GM12878 (cell line): Measurements from ENCODE around the gene CAB39. TPM values are rescaled to one million over a fixed set of nuclear protein-coding genes. Genes with fewer than 3 reads are reported as not detected.

Experiments
- ATAC-seq: fragments of 200-7000 bp; cut with Tn5 transposase; 3 replicates; pipeline ENCODE4 v1.9.1; 2020; ENCODE audit warnings: mild to moderate bottlenecking, moderate library complexity
- BruUV-seq: library from RNA; stranded (reverse); fragments of 400-500 nt; replicated peaks from 2 replicates; lab custom pipeline; 2021; lab: Mats Ljungman, UMichigan
- CTCF ChIA-PET: fragments of 300-600 bp; sonication (Branson Sonifier 250); formaldehyde crosslinking; extraction: SDS; loops from one replicate; lab custom pipeline; 2021; ENCODE audit warnings: inconsistent platforms; lab: Yijun Ruan, JAX
- POLR2A ChIA-PET: fragments of 350-600 bp; formaldehyde crosslinking; extraction: SDS; loops from one replicate; lab custom pipeline; 2021; ENCODE audit warnings: inconsistent platforms; lab: Charles Lee
- RAD21 ChIA-PET: fragments of 300-600 bp; sonication (Branson Sonifier 250); formaldehyde crosslinking; loops from one replicate; lab custom pipeline; 2023; ENCODE audit warnings: antibody characterized with exemption; ENCODE audit not compliant: unreplicated experiment; lab: Charles Lee
- SMC1A ChIA-PET: fragments of 300-600 bp; sonication (Branson Sonifier 250); formaldehyde crosslinking; loops from one replicate; lab custom pipeline; 2023; ENCODE audit not compliant: unreplicated experiment, uncharacterized antibody; lab: Charles Lee
- DNase-seq: peaks from one replicate; pipeline ENCODE4 v3.0.0-alpha.2; 2011; ENCODE audit warnings: low read depth, low spot score
- FAIRE-seq: peaks from 3 replicates; lab custom pipeline; 2011; peaks lifted over from hg19 to GRCh38; lab: Jason Lieb, UNC
- H2AFZ ChIP-seq: 2 replicates; pipeline ENCODE4 v1.6.0; 2011; ENCODE audit warnings: low read depth, low read length, control low read depth; ENCODE audit not compliant: control insufficient read depth
- H3K27ac ChIP-seq: 2 replicates; pipeline ENCODE4 v1.5.1; 2011; ENCODE audit warnings: control low read depth; ENCODE audit not compliant: control insufficient read depth, insufficient read depth
- H3K27me3 ChIP-seq, 2 experiments: replicated peaks in 1 of 2; 2 replicates each; pipeline versions ENCODE4 v1.6.0 to v1.6.1; 2011; ENCODE audit warnings: low read length in 1 of 2; ENCODE audit not compliant: control insufficient read depth in 2 of 2, insufficient read depth in 2 of 2
- H3K36me3 ChIP-seq, 2 experiments: 2 replicates each; pipeline ENCODE4 v1.5.1; 2011; ENCODE audit warnings: low read length in 1 of 2; ENCODE audit not compliant: control insufficient read depth in 2 of 2, insufficient read depth in 2 of 2
- H3K4me1 ChIP-seq: 2 replicates; pipeline ENCODE4 v1.6.1; 2011; ENCODE audit warnings: mild to moderate bottlenecking, low read length, moderate library complexity, mixed read lengths; ENCODE audit not compliant: control insufficient read depth, insufficient read depth
- H3K4me2 ChIP-seq: 2 replicates; pipeline ENCODE4 v1.6.0; 2011; ENCODE audit warnings: control low read depth; ENCODE audit not compliant: control insufficient read depth, insufficient read depth
- H3K4me3 ChIP-seq: fragments of 200-600 bp; sonication (generic); 2 replicates; pipeline ENCODE4 v1.5.1; 2016
- H3K79me2 ChIP-seq: 2 replicates; pipeline ENCODE4 v1.6.0; 2011; ENCODE audit warnings: low read length; ENCODE audit not compliant: control insufficient read depth, insufficient read depth
- H3K9ac ChIP-seq: 2 replicates; pipeline ENCODE4 v1.8.0; 2011; ENCODE audit warnings: low read length, control low read depth, mixed read lengths; ENCODE audit not compliant: control insufficient read depth, insufficient read depth
- H3K9me3 ChIP-seq: replicated peaks from 3 replicates; pipeline ENCODE4 v1.5.1; 2011; ENCODE audit warnings: mild to moderate bottlenecking, low read length; ENCODE audit not compliant: control insufficient read depth, insufficient read depth
- H4K20me1 ChIP-seq: 2 replicates; pipeline ENCODE4 v1.6.0; 2011; ENCODE audit not compliant: control insufficient read depth, insufficient read depth
- GABPA ChIP-seq: IDR thresholded peaks from 2 replicates; pipeline ENCODE4 v1.6.1; 2014; ENCODE audit warnings: antibody characterized with exemption, low read depth, mild to moderate bottlenecking, inconsistent platforms
- RAD21 ChIP-seq: IDR thresholded peaks from 2 replicates; pipeline ENCODE4 v1.6.1; 2011; ENCODE audit warnings: mild to moderate bottlenecking, low read depth, low read length, moderate library complexity; ENCODE audit not compliant: insufficient read depth
- WGBS: methylation state at CpG from one replicate; pipeline ENCODE4 v1.1.6; 2016; ENCODE audit warnings: low lambda C conversion rate; ENCODE audit not compliant: insufficient replicate concordance, insufficient coverage; ENCODE audit errors: missing lambda C conversion rate; 5-methylcytosine and 5-hydroxymethylcytosine counted together
- in situ Hi-C: fragments of 300-500 bp; cut with MboI; formaldehyde crosslinking; loops from 9 replicates; pipeline ENCODE4 v1.14.3; 2018; ENCODE audit warnings: mixed read lengths
- intact Hi-C: fragments of 100-400 bp; cut with micrococcal nuclease; formaldehyde crosslinking; loops from one replicate; pipeline ENCODE4 v1.14.2; 2022; ENCODE audit not compliant: unreplicated experiment
- polyA plus RNA-seq, 11 experiments: library from polyadenylated mRNA; depleted of rRNA in 4 of 11; unstranded in 6 of 11; stranded (reverse) in 5 of 11; fragments of >200 nt; fragmentation: Nextera tagmentation in 4 of 11; fragmentation: Illumina TruSeq in 1 of 11; extraction: Ambion mirVana in 4 of 11; extraction: Trizol in 1 of 11; gene quantifications; 1 replicate in 1 of 11; 2 replicates in 10 of 11; pipeline versions ENCODE4 v1.2.1 to v1.2.3, GENCODE V29; 2011 to 2016; ENCODE audit warnings: inconsistent platforms in 2 of 11, missing spikeins in 2 of 11, low read depth in 1 of 11
- total RNA-seq, 4 experiments: library from RNA; depleted of rRNA in 3 of 4; stranded (reverse); fragments of >200 nt in 3 of 4; fragmentation: Illumina TruSeq in 1 of 4; extraction: Trizol in 1 of 4; gene quantifications; 2 replicates each; pipeline versions ENCODE4 v1.2.1 to v1.2.3, GENCODE V29; 2013 to 2021
- TF ChIP-seq, protein P1 (sequence below): IDR thresholded peaks from 2 replicates; pipeline ENCODE4 v1.6.1; 2012; ENCODE audit warnings: mild to moderate bottlenecking, low read depth, low read length

The CAB39 gene
- total and polyA plus RNA-seq, 10 of the 15 experiments (the other 5 are each of a cell fraction or from before 2014, with no cell fraction given): 13.3 to 129 (median 62.9) TPM

DNA sequence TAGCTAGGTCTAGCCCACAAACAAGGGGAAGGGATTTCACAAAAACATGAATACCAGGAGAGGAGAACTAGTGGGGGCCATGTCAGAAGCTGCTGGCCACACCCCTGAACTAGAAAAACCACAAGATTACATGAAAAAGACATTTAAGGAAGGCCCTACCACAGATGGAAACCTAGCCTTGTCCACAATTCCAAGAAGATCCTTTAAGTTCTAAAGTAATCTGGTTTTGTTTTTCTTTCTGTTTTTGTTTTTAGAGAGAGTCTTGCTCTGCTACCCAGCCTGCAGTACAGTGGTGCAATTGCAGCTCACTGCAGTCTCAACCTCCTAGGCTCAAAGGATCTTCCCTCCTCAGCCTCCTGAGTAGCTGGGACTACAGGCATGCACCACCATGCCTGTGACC is 34.2 kb upstream of the CAB39 start (continued):
- TF ChIP-seq, protein P1, sequence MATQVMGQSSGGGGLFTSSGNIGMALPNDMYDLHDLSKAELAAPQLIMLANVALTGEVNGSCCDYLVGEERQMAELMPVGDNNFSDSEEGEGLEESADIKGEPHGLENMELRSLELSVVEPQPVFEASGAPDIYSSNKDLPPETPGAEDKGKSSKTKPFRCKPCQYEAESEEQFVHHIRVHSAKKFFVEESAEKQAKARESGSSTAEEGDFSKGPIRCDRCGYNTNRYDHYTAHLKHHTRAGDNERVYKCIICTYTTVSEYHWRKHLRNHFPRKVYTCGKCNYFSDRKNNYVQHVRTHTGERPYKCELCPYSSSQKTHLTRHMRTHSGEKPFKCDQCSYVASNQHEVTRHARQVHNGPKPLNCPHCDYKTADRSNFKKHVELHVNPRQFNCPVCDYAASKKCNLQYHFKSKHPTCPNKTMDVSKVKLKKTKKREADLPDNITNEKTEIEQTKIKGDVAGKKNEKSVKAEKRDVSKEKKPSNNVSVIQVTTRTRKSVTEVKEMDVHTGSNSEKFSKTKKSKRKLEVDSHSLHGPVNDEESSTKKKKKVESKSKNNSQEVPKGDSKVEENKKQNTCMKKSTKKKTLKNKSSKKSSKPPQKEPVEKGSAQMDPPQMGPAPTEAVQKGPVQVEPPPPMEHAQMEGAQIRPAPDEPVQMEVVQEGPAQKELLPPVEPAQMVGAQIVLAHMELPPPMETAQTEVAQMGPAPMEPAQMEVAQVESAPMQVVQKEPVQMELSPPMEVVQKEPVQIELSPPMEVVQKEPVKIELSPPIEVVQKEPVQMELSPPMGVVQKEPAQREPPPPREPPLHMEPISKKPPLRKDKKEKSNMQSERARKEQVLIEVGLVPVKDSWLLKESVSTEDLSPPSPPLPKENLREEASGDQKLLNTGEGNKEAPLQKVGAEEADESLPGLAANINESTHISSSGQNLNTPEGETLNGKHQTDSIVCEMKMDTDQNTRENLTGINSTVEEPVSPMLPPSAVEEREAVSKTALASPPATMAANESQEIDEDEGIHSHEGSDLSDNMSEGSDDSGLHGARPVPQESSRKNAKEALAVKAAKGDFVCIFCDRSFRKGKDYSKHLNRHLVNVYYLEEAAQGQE: no peak

DNA sequence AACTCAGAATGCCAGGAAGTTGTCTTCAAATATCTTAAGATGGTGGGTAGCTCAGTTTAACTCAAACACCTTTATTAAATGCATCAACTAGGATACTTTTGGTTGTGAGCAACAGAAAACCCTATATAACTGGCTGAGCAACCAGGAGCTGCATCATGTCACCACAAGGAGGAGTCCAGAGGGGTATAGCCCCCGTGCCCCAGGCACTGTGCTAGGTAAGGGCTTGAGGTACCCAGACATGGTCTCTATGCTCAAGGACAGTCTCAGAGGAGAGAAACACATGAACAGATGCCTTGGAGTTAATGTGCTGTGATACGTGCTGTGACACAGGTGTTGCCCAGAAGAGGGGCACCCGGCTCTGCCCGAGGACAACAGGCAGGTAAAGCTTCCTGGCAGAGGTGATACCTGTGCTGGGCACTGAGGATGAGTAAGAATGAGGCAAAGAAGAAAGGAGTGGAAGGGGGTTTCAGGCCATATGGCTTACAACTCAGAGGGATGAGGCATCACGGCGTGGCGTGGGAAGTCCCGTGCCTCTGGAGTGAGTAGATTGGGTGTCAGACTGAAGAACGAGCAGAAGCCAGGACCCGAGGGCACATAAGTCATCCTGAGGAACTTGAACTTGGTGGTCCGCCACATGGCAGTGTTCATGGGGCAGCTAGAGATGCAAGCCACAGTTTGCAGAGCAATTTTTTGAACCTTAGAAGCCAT is 32.0 kb upstream of the CAB39 start:
- no peaks in the 10 kb centered on the region for H3K36me3 ChIP-seq
- no peak for DNase-seq

More for the DNA sequence above, 32.0 kb upstream of the CAB39 start:
- in situ Hi-C loops: no loop called here
- POLR2A ChIA-PET: no interaction called here
- TF ChIP-seq RAD21: peak; percentile 17; the same call in 1 of the 2 replicates
- no peak for TF ChIP-seq GABPA
- no TSS peak for BruUV-seq
- H4K20me1 ChIP-seq: no peaks in the 10 kb centered on the region
- H3K4me2 ChIP-seq: no peak overlapping the region
- RAD21 ChIA-PET: interaction anchor here (1.1 to 1.3 kb wide), 2 partner anchors 10 to 12 kb away, joined by 3 to 5 read pairs; no protein-coding TSS in a partner anchor
- no peak overlapping the region for H2AFZ ChIP-seq
- H3K9me3 ChIP-seq: peaks cover 4% of the 10 kb centered on the region; the same call in 1 of the 3 replicates
- FAIRE-seq: no peak
- intact Hi-C loops: no loop called here
- peak; percentile 49; the same call in 2 of the 3 replicates for ATAC-seq
- 36% methylated on average over 11 of the region's 11 CpGs for WGBS
- SMC1A ChIA-PET: interaction anchor here (0.8 to 1.6 kb wide), 8 partner anchors 9 to 67 kb away, joined by 3 to 10 read pairs (median 4); no protein-coding TSS in a partner anchor
- no peaks in the 10 kb centered on the region for H3K4me1 ChIP-seq
- CTCF ChIA-PET: interaction anchor here (0.6 to 0.9 kb wide), 4 partner anchors 30 to 274 kb away, joined by 3 to 4 read pairs (median 3); no protein-coding TSS in a partner anchor
- H3K9ac ChIP-seq: no peak overlapping the region
- no peak overlapping the region for H3K4me3 ChIP-seq
- H3K27me3 ChIP-seq: no peaks in the 10 kb centered on the region
- no peak overlapping the region for H3K27ac ChIP-seq
- no peaks in the 10 kb centered on the region for H3K79me2 ChIP-seq
